Stimulated activated CD4-positive, alpha-beta T cell treated with anti-CD3 and anti-CD28 coated beads, Interleukin-15, amount 100 ng/mL, for 1 hour (primary cell): Measurements from ENCODE around the gene SMTN.
"Not testable (repeated sequence)": the region's sequence is repeated elsewhere in the genome, so short reads cannot be mapped to it uniquely, and the experiment has no call there.

Experiments
- DNase-seq, 2 donors: peaks; one replicate each; pipeline ENCODE4 v3.0.0-alpha.2; 2020; ENCODE audit warnings: low read depth in 1 of 2, low spot score in 1 of 2

The SMTN gene

GRCh38 chr22:31080848-31081649, at the start of gene SMTN:
Gene SMTN, plus strand, starts transcription at chr22:31081318. Its CDS starts 1,941 bp downstream, at chr22:31083259.
- peak; percentile 73 to 84 for DNase-seq

- DNase-seq, result no peak
Measured at GRCh38 chr22:31036671-31037550, 44.2 kb upstream of the SMTN start.

- no peak for DNase-seq
Measured at GRCh38 chr22:31038686-31039085, 42.4 kb upstream of the SMTN start.

GRCh38 chr22:31039393-31039792, 41.7 kb upstream of the SMTN start:
- no peak for DNase-seq

- DNase-seq, result no peak
Measured at GRCh38 chr22:31040542-31041398, 40.3 kb upstream of the SMTN start.

DNA sequence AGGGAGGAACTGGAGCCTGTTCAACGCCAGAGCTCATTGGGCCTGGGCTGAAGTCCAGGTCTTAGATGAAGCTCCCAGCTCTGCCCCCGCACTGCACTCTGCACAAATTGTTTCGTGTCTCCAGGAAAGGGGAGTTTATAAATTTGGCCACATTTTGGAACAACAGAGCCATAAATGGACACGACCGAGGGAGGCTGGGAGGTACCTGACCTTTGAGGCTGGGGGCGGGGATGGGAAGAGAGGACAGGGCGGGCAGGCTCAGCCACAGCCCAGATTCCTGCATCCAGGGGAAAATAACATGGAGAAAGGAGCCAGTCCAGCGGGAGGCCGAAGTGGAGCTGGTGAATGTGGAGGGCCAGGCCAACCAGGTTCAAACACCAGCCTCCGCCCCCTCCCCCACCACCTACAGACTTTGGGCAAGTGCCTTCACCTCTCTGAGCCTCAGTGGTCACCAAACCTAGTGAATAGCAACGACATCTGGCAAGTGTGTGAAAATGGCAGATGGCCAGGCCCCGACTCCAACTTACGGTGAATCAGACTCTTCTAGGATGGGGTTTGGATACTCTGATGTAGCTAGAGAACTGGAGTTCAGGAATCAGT, 36.8 kb upstream of the SMTN start:
- DNase-seq, result no peak

GRCh38 chr22:31045900-31046538, 35.1 kb upstream of the SMTN start:
- no peak for DNase-seq

GRCh38 chr22:31046539-31047226, 34.4 kb upstream of the SMTN start:
- DNase-seq, result no peak

DNA sequence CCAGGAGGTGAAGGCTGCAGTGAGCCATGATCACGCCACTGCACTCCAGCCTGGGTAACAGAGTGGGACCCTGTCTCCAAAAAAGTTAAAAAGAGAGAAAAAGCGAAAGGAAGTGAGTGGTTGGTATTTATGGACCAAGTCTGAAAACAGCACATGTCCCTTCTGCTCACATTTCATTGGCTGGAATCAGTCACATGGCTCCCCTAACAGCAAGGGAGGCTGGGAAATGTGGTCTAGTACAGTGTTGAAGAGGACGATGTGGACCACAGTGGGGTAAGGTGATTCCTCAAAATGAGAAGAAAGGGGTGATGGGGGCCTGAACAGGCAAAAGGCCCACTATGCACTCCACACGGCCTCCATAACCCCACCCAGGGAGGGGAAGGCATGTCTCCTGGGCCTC, 32.5 kb upstream of the SMTN start:
- DNase-seq, result no peak

DNA sequence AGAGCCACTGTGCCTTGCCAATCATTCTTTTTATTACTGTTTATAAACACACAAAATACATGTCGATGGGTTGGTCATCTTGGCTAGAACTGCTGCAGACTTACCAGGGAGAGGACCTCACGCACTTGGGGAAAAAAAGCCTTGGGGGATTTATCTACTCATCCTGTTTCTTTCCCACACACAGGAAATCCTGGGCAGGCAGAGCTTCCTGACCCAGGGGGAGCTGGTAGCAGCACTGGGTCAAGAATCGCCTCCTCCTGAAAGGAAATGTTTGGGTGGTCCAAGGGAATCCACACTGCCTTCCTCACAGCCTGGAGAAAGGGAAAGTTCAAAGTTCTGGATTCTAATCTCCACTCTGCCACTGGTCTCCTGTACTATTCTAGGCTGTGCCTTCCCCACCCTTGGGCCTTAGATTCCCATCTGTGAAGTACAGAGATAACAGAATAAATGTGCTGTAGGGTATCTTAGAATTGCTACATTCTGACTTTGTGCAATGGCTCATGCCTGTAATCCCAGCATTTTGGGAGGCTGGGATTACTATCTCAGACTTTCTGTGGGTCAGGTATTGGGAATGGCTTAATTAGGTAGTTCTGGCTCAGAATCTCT, 31.2 kb upstream of the SMTN start:
- no peak for DNase-seq

DNA sequence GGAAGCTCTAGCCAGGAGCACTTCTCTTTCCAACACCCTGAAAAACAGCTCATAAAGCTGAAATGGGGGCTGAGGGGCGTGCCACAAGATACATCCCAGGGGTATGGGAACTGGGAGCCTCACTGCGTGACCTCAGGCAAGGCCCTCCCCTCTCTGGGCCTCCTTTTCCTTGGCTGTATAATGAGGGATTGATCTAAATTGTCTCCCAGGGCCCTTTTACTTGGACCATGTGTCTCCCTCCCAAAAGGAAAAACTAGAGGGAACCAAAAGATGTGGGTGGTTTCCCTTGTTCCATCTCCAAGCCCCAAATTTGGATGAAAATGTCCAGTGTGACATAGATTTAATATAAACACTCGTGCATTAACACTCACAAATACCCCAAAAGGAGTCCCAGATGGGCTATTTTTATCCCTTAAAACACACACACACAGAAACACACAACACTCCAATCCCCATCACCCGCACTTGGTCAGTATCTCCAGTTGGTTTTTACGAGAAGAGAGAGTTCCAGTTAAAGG, 25.9 kb upstream of the SMTN start:
- no peak for DNase-seq

- DNase-seq, result no peak
Measured at GRCh38 chr22:31055635-31056159, 25.4 kb upstream of the SMTN start.

DNA sequence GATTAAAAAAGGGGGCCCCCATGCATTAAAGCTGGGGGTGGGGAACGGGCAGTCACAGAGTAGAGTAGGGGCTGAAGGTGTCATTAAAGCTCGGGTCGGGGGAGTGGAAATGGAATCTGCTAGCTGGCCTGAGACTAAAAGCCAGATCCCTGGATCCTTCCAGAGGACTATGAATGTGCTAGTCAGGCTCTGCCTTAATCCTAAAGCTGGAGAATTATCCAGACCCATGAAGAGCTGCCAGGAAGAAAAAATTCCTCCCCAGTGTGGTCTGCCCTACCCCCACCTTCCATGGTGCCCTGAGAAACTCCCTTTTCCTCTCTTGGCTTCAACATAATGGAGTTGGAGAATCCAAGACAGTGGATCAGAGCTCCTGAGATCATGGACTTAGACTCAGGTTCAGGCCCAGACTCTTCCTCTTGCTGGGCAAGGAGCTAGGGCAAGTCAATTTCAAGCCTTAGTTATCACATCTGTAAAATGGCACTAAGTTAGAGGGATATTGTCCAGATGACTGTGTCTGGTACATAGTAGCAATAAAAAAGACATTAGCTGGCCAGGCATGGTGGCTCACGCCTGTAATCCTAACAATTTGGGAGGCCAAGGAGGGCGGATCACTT, 24.0 kb upstream of the SMTN start:
- DNase-seq, result no peak

DNA sequence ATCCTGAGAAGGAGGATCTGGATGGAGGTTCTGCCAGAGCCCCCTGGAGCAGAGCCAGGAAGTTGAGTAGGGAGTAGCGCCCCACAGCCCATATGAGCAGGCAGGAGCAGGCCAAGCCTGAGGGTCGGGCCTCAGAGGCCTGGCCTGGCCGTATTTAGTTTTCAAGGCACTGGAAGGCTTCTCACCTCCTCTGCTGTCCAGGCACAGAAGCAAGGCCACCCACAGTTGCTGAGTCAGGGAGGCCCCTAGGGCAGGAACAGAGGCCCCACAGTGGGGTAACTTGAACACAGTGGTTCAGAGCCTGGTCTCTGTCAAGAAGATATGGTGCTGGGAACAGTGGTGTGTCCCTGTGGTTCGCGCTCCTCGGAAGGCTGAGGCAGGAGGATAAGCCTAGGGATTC, 21.5 kb upstream of the SMTN start:
- DNase-seq, result not testable (repeated sequence)

- no peak for DNase-seq
Measured at GRCh38 chr22:31062566-31063230, 18.4 kb upstream of the SMTN start.

DNA sequence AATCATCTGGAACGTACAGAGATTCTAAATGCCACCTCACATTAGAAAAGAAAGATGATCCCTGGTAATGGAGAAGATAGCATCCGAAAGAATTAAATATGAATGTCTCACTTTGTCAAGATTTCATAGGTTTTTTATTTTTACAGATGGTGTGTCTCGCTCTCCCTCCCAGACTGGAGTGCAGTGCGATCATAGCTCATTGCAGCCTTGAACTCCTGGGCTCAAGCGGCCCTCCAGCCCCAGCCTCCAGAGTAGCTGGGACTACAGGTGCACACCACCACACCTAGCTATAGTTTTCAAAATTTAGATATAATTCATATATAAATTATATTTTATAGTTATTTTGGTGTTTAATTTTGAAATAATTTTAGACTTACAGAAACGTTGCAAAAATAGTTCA, 16.7 kb upstream of the SMTN start:
- no peak for DNase-seq

DNA sequence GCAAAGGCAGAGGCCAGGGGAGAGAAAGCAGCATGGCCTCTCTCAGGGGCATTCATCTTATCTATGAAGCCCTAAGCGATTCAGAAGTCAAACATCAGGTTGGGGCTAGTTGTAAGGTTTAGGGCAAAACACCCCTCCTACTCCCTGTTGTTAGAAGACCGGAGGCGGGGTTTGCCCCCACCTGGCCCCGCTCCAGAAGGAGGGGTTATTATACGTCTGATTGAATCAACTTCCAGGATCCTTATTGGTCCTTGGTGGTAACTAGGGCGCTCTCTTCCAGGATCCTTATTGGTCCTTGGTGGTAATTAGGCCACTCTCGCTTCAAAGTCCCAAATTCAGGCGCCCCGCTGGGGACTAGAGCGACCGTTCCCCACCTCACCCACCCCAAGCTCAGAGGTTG, 12.1 kb upstream of the SMTN start:
- DNase-seq, result no peak
